NCI-H82 treated with DMSO at 0.1 percent for 48 hours (cell line): Measurements from ENCODE around the gene SPATA21.
"Not testable (repeated sequence)": the region's sequence is repeated elsewhere in the genome, so short reads cannot be mapped to it uniquely, and the experiment has no call there.

Experiments
- DNase-seq: peaks from one replicate; lab custom pipeline; 2025; ENCODE audit not compliant: unreplicated experiment; lab: John Stamatoyannopoulos, UW

The SPATA21 gene, protein sequence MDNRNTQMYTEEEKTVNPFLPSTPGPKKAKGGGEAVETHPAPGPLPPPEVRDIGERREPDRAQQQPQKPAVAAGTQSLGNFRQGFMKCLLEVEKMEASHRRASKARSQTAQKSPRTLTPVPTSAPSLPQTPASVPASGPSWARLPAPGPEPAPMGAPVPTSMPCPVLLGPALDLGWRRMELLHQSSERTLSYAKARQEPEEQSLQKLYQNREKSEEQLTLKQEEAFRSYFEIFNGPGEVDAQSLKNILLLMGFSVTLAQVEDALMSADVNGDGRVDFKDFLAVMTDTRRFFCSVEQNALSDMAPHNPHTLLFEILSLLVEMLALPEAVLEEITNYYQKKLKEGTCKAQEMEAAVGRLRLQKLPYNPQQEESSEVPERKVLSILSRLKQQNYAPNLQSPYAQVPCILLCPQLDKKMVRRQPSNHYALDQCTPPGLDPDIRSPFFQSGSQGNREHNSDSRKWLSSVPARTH

GRCh38 chr1:16436946-16437474 is at the start of gene SPATA21:
Gene SPATA21, minus strand, starts transcription at chr1:16437424. Its CDS starts 6,053 bp downstream, at chr1:16431371.
- DNase-seq: no peak

GRCh38 chr1:16487011-16487410 is 49.8 kb upstream of the SPATA21 start:
- not testable (repeated sequence) for DNase-seq

GRCh38 chr1:16486316-16486715 is 49.1 kb upstream of the SPATA21 start:
- DNase-seq: not testable (repeated sequence)

- no peak for DNase-seq
Measured at GRCh38 chr1:16484931-16485330, 47.7 kb upstream of the SPATA21 start.

DNA sequence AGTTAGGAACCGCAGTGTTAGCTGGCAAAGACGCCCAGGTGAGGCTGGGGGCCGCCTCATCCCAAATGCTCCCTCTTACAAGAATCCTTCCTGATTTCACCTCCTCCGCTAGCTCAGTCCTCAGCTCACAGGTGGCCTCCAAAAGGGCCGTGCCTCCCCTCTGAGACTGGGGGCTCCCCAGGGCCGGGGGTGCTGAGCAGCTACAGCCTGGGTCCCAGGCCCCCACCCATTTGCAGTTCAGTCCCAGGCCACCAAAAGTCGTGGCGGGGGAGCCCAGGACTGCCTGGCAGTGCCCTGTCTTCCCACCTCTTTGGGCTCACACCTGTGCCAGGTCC is 47.2 kb upstream of the SPATA21 start:
- DNase-seq: no peak

GRCh38 chr1:16483639-16484500 is 46.6 kb upstream of the SPATA21 start:
- not testable (repeated sequence) for DNase-seq

GRCh38 chr1:16483146-16483545 is 45.9 kb upstream of the SPATA21 start:
- not testable (repeated sequence) for DNase-seq

GRCh38 chr1:16478091-16478490 is 40.9 kb upstream of the SPATA21 start:
- DNase-seq: no peak

DNA sequence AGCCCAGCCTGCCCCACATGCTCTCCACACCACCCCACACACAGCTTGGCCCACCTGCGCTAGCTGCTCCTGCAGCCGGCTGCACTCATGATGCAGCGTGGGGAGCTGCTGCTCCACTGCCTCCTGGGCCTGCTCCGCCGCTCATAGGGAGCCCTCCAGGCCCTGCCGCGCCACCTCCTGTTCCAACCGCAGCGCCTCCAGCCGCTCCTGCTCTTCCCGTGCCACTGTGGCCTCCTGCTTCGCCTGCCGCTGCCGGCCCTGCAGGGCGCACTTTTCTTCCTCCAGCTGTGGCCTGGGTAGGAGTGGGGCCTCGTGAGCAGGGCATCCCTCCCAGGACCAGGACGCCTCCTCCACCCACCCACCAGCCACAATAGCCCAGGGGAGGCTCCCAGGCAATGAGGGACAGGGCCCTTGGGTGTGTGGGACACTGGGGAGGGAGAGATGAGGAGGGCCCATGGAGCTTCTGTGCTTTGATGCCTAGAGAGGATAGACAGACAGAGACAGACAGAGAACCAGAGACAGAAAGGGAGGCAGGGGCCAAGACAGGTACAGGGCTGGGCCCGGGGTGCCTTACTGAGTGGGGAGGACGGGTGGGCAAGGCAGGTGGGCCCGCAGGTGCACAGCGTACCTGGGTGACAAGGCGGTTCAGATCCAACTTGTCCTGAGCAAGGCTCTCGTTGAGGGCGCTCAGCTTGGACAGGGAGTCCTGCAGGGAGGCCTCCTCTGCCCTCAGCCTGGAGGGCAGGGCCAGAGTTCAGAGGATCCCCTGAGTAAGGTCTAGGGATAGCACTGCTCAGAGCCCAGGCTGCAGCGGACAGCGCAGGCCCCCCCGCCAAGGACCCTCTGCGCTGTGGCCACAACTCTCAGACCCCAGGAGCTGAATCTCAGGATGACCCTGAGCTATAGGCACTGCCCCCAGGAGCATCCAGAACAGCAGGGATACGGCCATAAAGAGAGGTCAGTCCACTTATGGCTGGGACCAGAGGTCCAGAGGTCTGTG is 38.8 kb upstream of the SPATA21 start:
- not testable (repeated sequence) for DNase-seq

DNA sequence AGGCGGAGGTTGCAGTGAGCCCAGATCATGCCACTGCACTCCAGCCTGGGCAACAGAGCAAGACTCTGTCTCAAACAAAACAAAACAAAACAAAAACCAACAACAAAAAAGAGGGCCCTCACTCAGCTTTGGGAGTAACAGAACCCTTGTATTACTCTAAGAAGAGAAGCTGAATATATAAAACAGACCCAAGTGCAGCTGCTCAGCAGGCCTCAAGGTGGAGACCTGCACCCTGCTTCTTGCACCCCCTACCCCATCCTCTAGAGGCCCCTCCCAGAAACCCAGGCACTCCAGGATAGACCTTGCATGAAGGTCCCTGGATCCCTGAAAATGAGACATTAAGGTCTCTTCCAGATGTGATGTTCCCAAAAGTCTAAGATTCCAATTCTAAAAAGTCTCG is 37.7 kb upstream of the SPATA21 start:
- not testable (repeated sequence) for DNase-seq

DNA sequence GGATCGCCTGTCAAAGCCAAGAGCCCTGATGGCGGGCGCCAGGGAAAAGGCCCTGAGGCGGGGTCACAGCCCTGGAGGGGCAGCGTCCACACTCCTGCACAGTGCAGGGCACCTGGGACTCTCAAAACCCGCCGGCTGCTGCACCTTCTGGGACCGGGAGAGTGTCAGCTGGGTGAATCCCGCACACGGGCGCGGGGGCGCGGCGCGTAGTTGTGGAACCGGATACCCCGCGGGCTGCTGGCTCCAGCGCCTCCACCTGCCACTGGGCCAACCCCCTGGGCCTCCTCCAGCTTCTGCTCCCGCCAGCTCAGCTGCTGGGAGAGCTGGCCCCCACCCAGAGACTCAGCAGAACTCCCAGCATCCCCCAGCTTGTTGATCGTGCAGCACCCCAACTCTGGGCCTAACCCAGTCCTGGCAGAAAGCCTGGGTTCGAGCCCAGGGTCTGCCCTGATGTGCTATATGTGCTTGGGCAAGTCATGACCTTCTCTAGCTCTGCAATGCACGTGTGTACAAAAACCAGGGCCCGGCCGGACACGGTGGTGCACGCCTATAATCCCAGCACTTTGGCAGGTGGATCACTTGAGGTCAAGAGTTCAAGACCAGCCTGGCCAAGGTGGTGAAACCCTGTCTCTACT is 37.1 kb upstream of the SPATA21 start:
- DNase-seq: no peak

GRCh38 chr1:16468558-16468957 is 31.3 kb upstream of the SPATA21 start:
- DNase-seq: no peak

GRCh38 chr1:16464917-16465625 is 27.8 kb upstream of the SPATA21 start:
- no peak for DNase-seq

GRCh38 chr1:16462773-16463330 is 25.6 kb upstream of the SPATA21 start:
- no peak for DNase-seq

DNA sequence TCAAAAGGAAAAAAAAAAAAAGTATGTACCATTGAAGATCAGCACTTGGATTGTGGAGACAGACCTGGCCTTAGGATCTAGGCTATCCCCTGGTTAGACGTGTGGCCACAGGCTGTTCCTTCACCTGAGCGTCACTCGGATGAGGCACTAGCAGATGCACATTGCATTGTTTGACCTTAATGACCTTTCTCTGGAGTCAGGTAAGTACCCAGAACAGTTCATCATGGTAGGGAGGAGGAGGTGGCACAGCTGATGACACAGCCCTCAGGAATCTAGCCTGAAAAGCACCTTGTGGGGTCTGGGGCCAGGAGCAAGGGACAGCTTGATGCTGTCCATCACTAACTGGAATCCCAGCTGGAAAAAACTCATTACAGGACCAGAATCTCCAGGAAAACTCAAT is 24.5 kb upstream of the SPATA21 start:
- no peak for DNase-seq

DNA sequence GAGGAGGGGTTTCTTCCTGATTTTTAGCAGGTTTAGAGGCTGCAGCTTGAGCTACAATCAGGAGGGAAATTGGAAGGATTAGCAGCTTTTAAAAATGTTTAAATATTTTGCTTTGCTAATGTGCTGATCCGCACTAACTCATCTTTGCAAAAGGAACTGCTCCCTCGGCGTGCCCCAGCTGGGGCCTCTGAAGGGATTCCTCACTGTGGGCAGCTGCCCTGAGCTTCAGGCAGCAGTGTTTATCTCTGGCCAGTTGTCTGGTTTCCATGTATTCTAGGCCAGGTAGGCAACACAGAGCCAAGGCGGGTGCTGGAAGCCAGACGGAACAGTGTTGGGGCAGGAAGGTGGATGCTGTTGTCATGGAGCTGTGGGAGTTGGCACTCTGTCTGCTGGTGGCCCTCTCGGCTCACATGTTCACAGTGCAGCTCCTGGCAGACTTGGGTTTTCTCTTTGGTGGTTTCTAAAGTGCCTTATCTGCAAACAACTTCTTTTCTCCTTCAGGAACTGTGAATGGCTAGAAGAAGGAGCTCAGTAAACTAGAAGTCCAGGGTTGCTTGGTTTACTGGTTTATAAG is 22.2 kb upstream of the SPATA21 start:
- DNase-seq: no peak

- DNase-seq: no peak
Measured at GRCh38 chr1:16458831-16459230, 21.6 kb upstream of the SPATA21 start.

DNA sequence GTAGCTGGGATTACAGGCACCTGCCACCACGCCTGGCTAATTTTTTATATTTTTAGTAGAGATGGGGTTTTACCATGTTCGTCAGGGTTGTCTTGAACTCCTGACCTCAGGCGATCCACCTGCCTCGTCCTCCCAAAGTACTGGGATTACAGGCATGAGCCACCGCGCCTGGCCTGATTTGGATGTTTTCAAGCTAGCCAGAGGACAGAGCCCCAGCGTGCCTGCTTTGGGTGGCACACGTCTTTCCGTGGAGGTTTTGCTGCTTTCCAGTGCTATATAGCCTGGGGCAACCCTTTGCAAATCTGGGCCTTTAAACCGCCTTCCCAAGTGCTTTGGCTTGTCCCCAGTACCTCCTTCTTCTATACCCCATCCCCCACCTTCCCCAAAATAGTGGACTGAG is 18.9 kb upstream of the SPATA21 start:
- DNase-seq: not testable (repeated sequence)

GRCh38 chr1:16454909-16455308 is 17.7 kb upstream of the SPATA21 start:
- DNase-seq: not testable (repeated sequence)
